ENCODE measurements around the gene KIF26B.

KIF26B gene

DNA sequence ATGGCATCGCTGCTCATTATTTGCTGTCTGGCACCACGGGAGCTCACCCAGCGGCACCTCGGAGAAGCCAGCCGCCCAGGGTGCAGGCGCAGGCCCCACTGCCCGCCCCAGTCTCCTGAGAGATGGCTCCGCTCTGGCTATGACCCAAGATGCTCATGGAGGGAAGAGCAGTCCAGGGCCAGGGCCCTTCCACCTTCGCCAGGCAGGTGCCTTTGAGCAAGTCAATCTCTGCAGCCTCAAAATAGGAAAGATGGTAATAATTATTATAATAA lies 437.3 kb downstream of the KIF26B start:
- H3K27ac ChIP-seq (ENCODE audit: low read length): no peak overlapping the region
- H3K9me2 ChIP-seq (replicated peaks; ENCODE audit: insufficient read depth, low read length): no peaks in the 10 kb centered on the region
- H3K4me3 ChIP-seq (ENCODE audit: low read length): no peak overlapping the region
- no peaks in the 10 kb centered on the region for H3F3A ChIP-seq (ENCODE audit: insufficient read depth, low read length)
- no peak overlapping the region for H3K9ac ChIP-seq (ENCODE audit: low read length)
- H3K79me2 ChIP-seq (ENCODE audit: low read length): no peaks in the 10 kb centered on the region
- H3K9me3 ChIP-seq (replicated peaks; ENCODE audit: insufficient read depth, low read length): no peaks in the 10 kb centered on the region
- TF ChIP-seq EZH2phosphoT487 (IDR thresholded peaks at IDR 0.05; ENCODE audit: low read length): no peak
- no peak for TF ChIP-seq EZH2 (optimal IDR thresholded peaks at IDR 0.05; ENCODE audit: low read depth, low read length)
- TF ChIP-seq, protein P1, sequence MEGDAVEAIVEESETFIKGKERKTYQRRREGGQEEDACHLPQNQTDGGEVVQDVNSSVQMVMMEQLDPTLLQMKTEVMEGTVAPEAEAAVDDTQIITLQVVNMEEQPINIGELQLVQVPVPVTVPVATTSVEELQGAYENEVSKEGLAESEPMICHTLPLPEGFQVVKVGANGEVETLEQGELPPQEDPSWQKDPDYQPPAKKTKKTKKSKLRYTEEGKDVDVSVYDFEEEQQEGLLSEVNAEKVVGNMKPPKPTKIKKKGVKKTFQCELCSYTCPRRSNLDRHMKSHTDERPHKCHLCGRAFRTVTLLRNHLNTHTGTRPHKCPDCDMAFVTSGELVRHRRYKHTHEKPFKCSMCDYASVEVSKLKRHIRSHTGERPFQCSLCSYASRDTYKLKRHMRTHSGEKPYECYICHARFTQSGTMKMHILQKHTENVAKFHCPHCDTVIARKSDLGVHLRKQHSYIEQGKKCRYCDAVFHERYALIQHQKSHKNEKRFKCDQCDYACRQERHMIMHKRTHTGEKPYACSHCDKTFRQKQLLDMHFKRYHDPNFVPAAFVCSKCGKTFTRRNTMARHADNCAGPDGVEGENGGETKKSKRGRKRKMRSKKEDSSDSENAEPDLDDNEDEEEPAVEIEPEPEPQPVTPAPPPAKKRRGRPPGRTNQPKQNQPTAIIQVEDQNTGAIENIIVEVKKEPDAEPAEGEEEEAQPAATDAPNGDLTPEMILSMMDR (IDR thresholded peaks at IDR 0.05; ENCODE audit: low read length): no peak
- no peak overlapping the region for H2AFZ ChIP-seq (ENCODE audit: low read length)
- H4K20me1 ChIP-seq (ENCODE audit: insufficient read depth, low read length): no peaks in the 10 kb centered on the region
- H3K4me1 ChIP-seq (ENCODE audit: low read length): no peaks in the 10 kb centered on the region
- no peaks in the 10 kb centered on the region for H3K36me3 ChIP-seq (replicated peaks; ENCODE audit: insufficient read depth, low read length)
- no peak for DNase-seq
- H3K27me3 ChIP-seq (replicated peaks; ENCODE audit: insufficient read depth, low read length): no peaks in the 10 kb centered on the region
- no peak overlapping the region for H3K4me2 ChIP-seq (ENCODE audit: low read depth, low read length)

DNA sequence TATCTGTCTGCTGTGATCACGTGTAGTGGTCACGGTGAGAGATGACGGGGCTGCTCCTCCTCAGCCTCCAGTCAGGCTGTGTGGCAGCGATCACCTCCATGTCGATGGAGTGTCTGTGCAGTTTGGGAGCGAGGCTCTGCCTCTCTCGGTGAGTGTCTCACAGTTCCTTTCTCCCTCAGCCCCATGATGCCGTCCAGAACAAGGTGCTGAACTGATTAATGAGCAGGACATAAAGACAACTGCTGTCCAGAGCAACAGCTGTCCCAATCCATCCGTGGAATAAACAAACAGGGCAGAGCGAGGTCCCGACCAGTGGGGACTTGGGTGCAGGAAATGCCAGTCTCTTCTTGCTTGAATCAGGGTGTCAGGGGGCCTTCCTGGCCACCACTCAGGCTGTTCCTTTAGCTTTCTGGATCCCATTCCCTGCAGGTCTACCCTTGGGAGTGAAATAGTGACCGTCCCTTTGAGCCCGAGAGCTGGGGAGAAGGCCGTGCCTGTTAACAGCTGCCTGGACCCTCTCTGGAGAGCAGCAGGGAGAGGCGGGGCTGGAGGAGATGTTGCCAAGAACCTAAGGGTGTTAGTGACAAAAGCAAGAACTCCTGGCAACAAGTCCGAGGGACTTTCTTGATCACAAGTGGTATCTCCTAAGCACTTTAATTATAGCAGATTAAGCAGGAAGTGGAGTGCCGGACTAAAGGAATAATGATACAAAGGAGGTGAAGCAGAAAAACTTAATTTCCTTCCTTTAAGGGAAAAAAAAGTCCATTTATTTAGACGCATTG lies 443.9 kb downstream of the KIF26B start:
- no peak overlapping the region for H3K4me3 ChIP-seq (ENCODE audit: low read length)
- H3K9ac ChIP-seq (ENCODE audit: low read length): no peak overlapping the region
- DNase-seq: no peak

DNA sequence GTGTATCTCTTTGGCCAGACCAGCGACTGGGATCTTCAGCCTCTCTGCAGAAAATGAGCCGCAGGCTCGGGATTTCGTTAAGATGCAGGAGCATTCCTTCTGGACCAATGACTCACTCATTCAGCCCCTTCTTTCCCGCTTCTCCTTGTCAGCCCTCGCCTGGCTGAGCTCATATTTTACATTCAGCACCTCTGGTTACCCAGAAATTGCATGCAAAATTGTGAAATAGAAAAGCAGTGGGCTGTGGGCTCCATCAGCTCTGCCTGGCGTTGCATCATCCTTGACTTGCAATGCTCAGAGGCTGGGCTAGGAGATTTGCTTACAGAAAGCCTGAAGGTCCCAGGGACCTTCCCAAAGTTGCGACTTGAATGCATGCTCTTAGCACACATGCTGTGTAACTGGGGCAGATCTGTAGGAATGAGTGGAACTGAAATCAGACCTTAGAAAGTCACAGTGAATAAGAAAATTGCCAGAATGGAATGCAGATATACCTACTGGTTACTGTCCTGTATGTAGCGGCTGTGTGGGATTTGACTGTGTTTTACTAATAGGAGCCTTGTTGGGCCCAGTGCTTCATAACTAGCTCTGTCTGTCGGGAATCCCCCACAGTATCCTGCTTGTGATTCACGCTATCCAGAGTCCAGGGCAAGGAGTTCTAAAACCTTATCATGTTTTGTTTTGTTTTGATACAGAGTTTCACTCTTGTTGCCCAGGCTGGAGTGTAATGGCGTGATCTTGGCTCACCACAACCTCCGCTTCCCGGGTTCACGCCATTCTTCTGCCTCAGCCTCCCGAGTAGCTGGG lies 444.8 kb downstream of the KIF26B start:
- no peak overlapping the region for H3K4me3 ChIP-seq (ENCODE audit: low read length)
- no peaks in the 10 kb centered on the region for H3K36me3 ChIP-seq (replicated peaks; ENCODE audit: insufficient read depth, low read length)
- DNase-seq: no peak
- no peak for TF ChIP-seq EZH2phosphoT487 (IDR thresholded peaks at IDR 0.05; ENCODE audit: low read length)
- TF ChIP-seq, protein P1 (IDR thresholded peaks at IDR 0.05; ENCODE audit: low read length): no peak
- TF ChIP-seq EZH2 (optimal IDR thresholded peaks at IDR 0.05; ENCODE audit: low read depth, low read length): no peak
- H3K27ac ChIP-seq (ENCODE audit: low read length): no peak overlapping the region
- H2AFZ ChIP-seq (ENCODE audit: low read length): no peak overlapping the region
- H4K20me1 ChIP-seq (ENCODE audit: insufficient read depth, low read length): no peaks in the 10 kb centered on the region
- H3F3A ChIP-seq (ENCODE audit: insufficient read depth, low read length): no peaks in the 10 kb centered on the region
- no peaks in the 10 kb centered on the region for H3K4me1 ChIP-seq (ENCODE audit: low read length)
- H3K4me2 ChIP-seq (ENCODE audit: low read depth, low read length): no peak overlapping the region
- H3K9me3 ChIP-seq (replicated peaks; ENCODE audit: insufficient read depth, low read length): no peaks in the 10 kb centered on the region
- no peaks in the 10 kb centered on the region for H3K79me2 ChIP-seq (ENCODE audit: low read length)
- H3K9me2 ChIP-seq (replicated peaks; ENCODE audit: insufficient read depth, low read length): no peaks in the 10 kb centered on the region
- no peaks in the 10 kb centered on the region for H3K27me3 ChIP-seq (replicated peaks; ENCODE audit: insufficient read depth, low read length)
- H3K9ac ChIP-seq (ENCODE audit: low read length): no peak overlapping the region

More for the DNA sequence above, 443.9 kb downstream of the KIF26B start:
- H3K4me1 ChIP-seq (ENCODE audit: low read length): no peaks in the 10 kb centered on the region
- H3K36me3 ChIP-seq (replicated peaks; ENCODE audit: insufficient read depth, low read length): no peaks in the 10 kb centered on the region
- no peaks in the 10 kb centered on the region for H3K79me2 ChIP-seq (ENCODE audit: low read length)
- no peak overlapping the region for H3K4me2 ChIP-seq (ENCODE audit: low read depth, low read length)
- no peaks in the 10 kb centered on the region for H4K20me1 ChIP-seq (ENCODE audit: insufficient read depth, low read length)
- TF ChIP-seq EZH2 (optimal IDR thresholded peaks at IDR 0.05; ENCODE audit: low read depth, low read length) (no peak), EZH2phosphoT487 (IDR thresholded peaks at IDR 0.05; ENCODE audit: low read length) (no peak)
- TF ChIP-seq, protein P1 (IDR thresholded peaks at IDR 0.05; ENCODE audit: low read length): no peak
- no peak overlapping the region for H2AFZ ChIP-seq (ENCODE audit: low read length)
- H3F3A ChIP-seq (ENCODE audit: insufficient read depth, low read length): no peaks in the 10 kb centered on the region
- no peaks in the 10 kb centered on the region for H3K27me3 ChIP-seq (replicated peaks; ENCODE audit: insufficient read depth, low read length)
- H3K9me2 ChIP-seq (replicated peaks; ENCODE audit: insufficient read depth, low read length): no peaks in the 10 kb centered on the region
- no peak overlapping the region for H3K27ac ChIP-seq (ENCODE audit: low read length)
- H3K9me3 ChIP-seq (replicated peaks; ENCODE audit: insufficient read depth, low read length): no peaks in the 10 kb centered on the region

All from MM.1S (cell line).